Retinal pigment epithelial cell (primary cell): ENCODE results near the gene ZNF683.
"Not testable (repeated sequence)": the region's sequence is repeated elsewhere in the genome, so short reads cannot be mapped to it uniquely, and the experiment has no call there.

Source experiments
- DNase-seq: peaks from one replicate; pipeline ENCODE4 v3.0.0-alpha.2; 2010; ENCODE audit warnings: low read depth
- H3K4me3 ChIP-seq: 2 replicates; pipeline ENCODE4 v1.5.1; 2011; ENCODE audit warnings: mild to moderate bottlenecking, low read length, control low read depth, moderate library complexity
- CTCF ChIP-seq: conservative IDR thresholded peaks from 2 replicates; pipeline ENCODE4 v1.5.1; 2011; ENCODE audit warnings: low read depth, low read length, control low read depth, inconsistent platforms

The ZNF683 gene

DNA sequence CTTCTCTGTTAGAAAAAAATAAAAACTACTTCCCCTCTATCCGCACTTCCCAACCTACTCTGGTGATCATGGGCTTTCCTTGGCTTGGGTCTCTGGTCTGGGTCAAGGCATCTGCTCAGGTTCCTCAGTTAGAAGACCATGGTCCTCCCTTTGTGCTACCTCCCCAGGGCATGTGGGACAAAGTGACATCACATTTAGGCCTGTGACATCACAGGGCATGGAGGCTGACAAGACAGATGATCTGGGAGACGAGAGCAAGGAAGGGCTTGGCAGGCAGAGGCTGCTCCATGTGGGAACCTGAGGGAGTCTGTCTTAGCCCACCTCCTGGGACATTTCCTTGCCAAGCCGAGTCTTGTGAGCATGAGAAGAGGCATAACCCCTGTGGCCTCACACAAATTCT is at the start of gene ZNF683:
ZNF683 (minus strand) TSS at position 140 of the 400 bp plus-strand sequence. CDS start 4,179 bp downstream, outside the sequence.
- not testable (repeated sequence) for H3K4me3 ChIP-seq, DNase-seq

DNA sequence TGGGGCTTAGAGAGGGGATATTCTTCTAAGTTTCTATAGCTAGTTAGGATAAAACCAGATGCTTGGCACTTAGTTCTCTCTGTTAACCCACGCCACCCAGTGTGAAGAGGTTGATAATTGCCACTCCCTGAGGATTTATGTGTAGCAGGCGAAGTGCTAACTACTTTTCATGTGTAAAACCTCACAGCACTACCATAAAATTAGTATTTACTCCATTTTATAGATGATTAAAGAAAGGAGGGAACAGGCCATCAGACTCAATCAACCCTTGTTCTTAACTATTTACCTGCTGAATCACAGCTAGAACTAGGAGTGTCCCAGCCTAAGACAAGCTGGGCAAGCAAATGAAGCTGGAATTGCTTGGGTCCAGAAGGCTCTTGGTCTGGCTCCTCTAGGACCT is 46.9 kb upstream of the ZNF683 start:
- no peak for DNase-seq
- no peak for TF ChIP-seq CTCF

GRCh38 chr1:26418865-26419349 is 46.4 kb upstream of the ZNF683 start:
- H3K4me3 ChIP-seq, result no peak overlapping the region
- no peak for DNase-seq
- TF ChIP-seq CTCF, result no peak

More for the DNA sequence above, 46.9 kb upstream of the ZNF683 start:
- H3K4me3 ChIP-seq, result no peak overlapping the region

DNA sequence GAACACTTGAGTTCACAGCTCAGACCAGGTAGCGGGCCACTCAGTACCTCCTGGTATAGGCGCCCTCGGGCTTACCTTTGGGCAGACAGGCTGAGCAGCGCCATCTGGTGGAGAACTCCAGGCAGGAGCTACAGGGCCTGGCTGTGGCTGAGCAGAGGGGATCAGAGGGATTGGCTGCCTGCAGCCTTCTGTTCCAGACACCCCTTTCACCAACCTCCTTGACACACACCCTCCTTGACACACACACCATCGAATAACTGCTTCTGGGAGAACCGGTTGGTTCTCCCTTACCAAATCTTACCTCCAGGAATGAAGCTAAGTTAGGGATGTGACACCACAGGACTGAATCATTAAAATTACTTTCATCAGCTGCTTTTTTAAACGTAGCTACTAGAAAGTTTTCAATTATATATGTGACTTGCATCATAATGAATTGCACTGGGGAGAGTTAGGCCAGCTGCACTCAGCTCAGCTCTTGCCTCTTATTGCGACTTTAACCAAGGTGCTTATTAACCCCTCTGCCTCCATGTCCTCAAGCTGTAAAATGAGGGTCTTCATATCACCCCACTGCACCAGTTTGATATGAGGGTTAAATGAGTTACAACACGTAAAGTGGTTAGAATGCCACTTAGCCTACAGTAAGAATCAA is 44.7 kb upstream of the ZNF683 start:
- peak; percentile 96 for TF ChIP-seq CTCF
- no peak overlapping the region for H3K4me3 ChIP-seq
- DNase-seq, result no peak

DNA sequence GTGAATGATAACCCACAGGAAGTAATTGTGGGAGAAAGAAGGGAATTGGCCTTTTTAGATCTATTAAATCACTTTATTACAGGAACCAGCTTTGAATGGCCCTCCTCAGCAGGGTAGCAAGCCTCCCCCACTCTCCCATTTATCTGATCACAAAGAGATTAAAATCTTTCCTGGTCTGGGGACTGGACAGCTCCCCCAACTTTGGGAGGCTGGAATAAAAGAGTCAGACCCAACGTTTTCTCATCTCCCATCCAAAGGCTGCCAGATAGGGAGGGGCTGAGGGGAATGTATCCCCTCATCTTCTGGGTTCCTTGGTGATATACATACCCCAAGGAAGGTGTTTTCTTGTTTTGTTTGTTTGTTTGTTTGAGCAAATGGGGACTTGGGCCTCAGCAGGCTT is 40.5 kb upstream of the ZNF683 start:
- no peak for DNase-seq
- no peak overlapping the region for H3K4me3 ChIP-seq
- TF ChIP-seq CTCF, result no peak

DNA sequence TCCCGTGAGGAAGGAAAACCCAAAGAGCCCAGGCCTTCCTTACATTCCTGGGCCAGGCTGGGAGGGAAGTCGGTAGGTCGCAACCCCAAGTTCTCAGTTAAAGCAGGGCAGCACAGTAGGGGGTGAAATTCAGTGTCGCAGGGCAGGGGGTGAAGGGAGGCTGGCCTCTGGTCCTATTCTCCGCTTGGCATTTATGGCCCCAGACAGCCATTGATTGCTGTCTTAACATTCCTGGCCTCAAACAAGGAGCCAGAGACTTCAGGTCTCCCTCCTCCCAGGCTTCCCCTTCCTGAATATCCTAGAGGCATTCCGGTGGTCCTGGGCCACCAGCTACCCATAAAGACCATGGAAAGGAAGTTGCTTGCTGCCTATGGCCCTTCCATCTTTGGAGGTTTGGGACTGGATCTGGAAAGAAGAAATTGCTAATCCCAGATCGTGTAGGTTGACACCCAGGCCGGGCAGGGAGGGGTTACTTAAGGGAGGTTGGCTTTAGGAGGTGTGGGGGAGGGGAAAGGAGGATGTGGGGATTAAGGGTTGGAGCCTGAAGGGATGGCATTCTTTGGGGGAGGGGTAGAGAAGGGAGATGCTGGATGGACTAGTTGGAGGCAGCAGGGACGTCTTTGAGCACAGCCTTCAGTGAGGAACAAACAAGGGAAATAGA is 39.8 kb upstream of the ZNF683 start:
- H3K4me3 ChIP-seq, result no peak overlapping the region
- no peak for TF ChIP-seq CTCF
- no peak for DNase-seq

GRCh38 chr1:26411624-26412074 is 39.1 kb upstream of the ZNF683 start:
- TF ChIP-seq CTCF, result no peak
- H3K4me3 ChIP-seq, result no peak overlapping the region
- no peak for DNase-seq
